SU-DHL-6 (cell line): ENCODE data around the gene CLIC1.

Source experiments
- H2AFZ ChIP-seq: fragments of 200-600 bp; sonication (generic); 2 replicates; pipeline ENCODE4 v1.6.1; 2014; ENCODE audit warnings: low read depth, mild to moderate bottlenecking, moderate library complexity, mixed read lengths, antibody characterized with exemption, low read length; ENCODE audit not compliant: severe bottlenecking
- H3F3A ChIP-seq: fragments of 200-600 bp; shearing (Covaris generic); 2 replicates; pipeline ENCODE4 v1.6.0; 2016; ENCODE audit warnings: antibody characterized with exemption, mild to moderate bottlenecking; ENCODE audit not compliant: insufficient read depth
- H3K27ac ChIP-seq: fragments of 200-600 bp; sonication (generic); 2 replicates; pipeline ENCODE4 v1.5.1; 2016; ENCODE audit warnings: low read depth, mild to moderate bottlenecking, low read length, moderate library complexity, mixed read lengths
- H3K27me3 ChIP-seq: fragments of 200-600 bp; sonication (generic), shearing (Covaris generic); 2 replicates; pipeline ENCODE4 v1.6.0; 2014; ENCODE audit warnings: mild to moderate bottlenecking, low read length
- H3K36me3 ChIP-seq: fragments of 200-600 bp; sonication (generic); 2 replicates; pipeline ENCODE4 v1.6.1; 2014; ENCODE audit warnings: mild to moderate bottlenecking, low read length, mixed read lengths
- H3K4me2 ChIP-seq: fragments of 300-600, 200-600 bp; shearing (Covaris generic), sonication (generic); 2 replicates; pipeline ENCODE4 v1.6.0; 2014; ENCODE audit warnings: low read length, low read depth, mild to moderate bottlenecking; ENCODE audit not compliant: poor library complexity, severe bottlenecking
- H3K4me3 ChIP-seq: fragments of 200-600 bp; sonication (generic); 2 replicates; pipeline ENCODE4 v1.5.1; 2014; ENCODE audit warnings: antibody characterized with exemption, low read length, mild to moderate bottlenecking, mixed read lengths; ENCODE audit not compliant: insufficient read depth, poor library complexity, severe bottlenecking
- H3K79me2 ChIP-seq: fragments of 200-600 bp; sonication (generic); 2 replicates; pipeline ENCODE4 v1.6.1; 2014; ENCODE audit warnings: mild to moderate bottlenecking, low read length, moderate library complexity; ENCODE audit not compliant: insufficient read depth
- H3K9ac ChIP-seq: fragments of 200-600 bp; sonication (generic); 2 replicates; pipeline ENCODE4 v1.7.0; 2014; ENCODE audit warnings: mild to moderate bottlenecking, low read length
- H3K9me2 ChIP-seq: fragments of 200-600 bp; sonication (generic); replicated peaks from 2 replicates; pipeline ENCODE4 v1.6.1; 2014; ENCODE audit warnings: low read length; ENCODE audit not compliant: insufficient read depth
- H3K9me3 ChIP-seq: fragments of 200-600 bp; sonication (generic); 2 replicates; pipeline ENCODE4 v1.6.1; 2014; ENCODE audit warnings: low read length, mixed read lengths; ENCODE audit not compliant: insufficient read depth
- H4K20me1 ChIP-seq: fragments of 200-600 bp; sonication (generic); 2 replicates; pipeline ENCODE4 v1.6.1; 2014; ENCODE audit warnings: low read depth, mild to moderate bottlenecking, antibody characterized with exemption, low read length, moderate library complexity, mixed read lengths
- EZH2phosphoT487 ChIP-seq: fragments of 200-600 bp; sonication (generic), shearing (Covaris generic); conservative IDR thresholded peaks from 2 replicates; pipeline ENCODE4 v1.6.1; 2018; ENCODE audit warnings: mild to moderate bottlenecking, antibody characterized with exemption, low read length, moderate library complexity, mixed read lengths
- TF ChIP-seq, protein P1 (sequence below): fragments of 200-600 bp; sonication (generic); IDR thresholded peaks from one replicate; pipeline ENCODE4 v1.5.1; 2017; ENCODE audit warnings: antibody characterized with exemption, mild to moderate bottlenecking, low read length, moderate library complexity; ENCODE audit not compliant: insufficient read depth, poor library complexity, severe bottlenecking

CLIC1 gene

DNA sequence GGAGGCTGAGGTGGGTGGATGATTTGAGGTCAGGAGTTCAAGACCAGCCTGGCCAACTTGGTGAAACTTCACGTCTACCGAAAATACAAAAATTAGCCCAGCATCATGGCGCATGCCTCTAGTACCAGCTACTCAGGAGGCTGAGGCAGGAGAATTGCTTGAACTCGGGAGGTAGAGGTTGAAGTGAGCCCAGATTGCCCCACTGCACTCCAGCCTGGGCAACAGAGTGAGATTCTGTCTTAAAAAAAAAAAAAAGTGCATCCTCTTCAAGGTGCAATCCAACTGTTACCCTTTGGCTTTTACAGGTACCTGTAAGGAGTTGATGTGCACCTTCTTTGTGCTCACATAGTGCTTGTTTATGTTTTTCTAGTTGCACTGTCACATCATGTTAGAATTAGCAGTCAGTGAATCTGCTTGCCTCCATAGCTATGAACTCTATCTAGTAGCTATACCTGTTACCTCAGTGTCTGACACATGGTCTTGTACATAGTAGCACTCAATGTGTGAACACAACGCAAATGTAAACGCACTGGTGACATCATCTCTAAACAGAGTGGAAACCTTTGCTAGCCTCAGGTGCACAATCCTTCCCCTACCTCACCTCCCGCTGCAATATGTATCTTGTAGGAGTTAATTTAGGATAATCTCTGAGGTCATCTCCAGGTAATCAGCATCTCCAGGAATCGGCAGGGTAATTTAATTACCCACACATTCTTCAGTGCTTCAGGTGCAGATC is 13.1 kb upstream of the CLIC1 start:
- Histone ChIP-seq H3K4me3 (no peak overlapping the region), H3F3A (0 out of 2 replicates have a peak, but pooled peaks cover 16% of the 10 kb centered on the region), H3K27ac (no peak overlapping the region), H3K79me2 (no peaks in the 10 kb centered on the region), H3K4me2 (no peak overlapping the region), H2AFZ (no peak overlapping the region), H3K36me3 (peaks cover 3% of the 10 kb centered on the region; the same call in 1 of the 2 replicates), H4K20me1 (no peaks in the 10 kb centered on the region), H3K9me2 (no peaks in the 10 kb centered on the region), H3K9ac (no peak overlapping the region), H3K9me3 (no peaks in the 10 kb centered on the region), H3K27me3 (no peaks in the 10 kb centered on the region)
- TF ChIP-seq EZH2phosphoT487 = no peak
- TF ChIP-seq, protein P1, sequence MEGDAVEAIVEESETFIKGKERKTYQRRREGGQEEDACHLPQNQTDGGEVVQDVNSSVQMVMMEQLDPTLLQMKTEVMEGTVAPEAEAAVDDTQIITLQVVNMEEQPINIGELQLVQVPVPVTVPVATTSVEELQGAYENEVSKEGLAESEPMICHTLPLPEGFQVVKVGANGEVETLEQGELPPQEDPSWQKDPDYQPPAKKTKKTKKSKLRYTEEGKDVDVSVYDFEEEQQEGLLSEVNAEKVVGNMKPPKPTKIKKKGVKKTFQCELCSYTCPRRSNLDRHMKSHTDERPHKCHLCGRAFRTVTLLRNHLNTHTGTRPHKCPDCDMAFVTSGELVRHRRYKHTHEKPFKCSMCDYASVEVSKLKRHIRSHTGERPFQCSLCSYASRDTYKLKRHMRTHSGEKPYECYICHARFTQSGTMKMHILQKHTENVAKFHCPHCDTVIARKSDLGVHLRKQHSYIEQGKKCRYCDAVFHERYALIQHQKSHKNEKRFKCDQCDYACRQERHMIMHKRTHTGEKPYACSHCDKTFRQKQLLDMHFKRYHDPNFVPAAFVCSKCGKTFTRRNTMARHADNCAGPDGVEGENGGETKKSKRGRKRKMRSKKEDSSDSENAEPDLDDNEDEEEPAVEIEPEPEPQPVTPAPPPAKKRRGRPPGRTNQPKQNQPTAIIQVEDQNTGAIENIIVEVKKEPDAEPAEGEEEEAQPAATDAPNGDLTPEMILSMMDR = no peak

DNA sequence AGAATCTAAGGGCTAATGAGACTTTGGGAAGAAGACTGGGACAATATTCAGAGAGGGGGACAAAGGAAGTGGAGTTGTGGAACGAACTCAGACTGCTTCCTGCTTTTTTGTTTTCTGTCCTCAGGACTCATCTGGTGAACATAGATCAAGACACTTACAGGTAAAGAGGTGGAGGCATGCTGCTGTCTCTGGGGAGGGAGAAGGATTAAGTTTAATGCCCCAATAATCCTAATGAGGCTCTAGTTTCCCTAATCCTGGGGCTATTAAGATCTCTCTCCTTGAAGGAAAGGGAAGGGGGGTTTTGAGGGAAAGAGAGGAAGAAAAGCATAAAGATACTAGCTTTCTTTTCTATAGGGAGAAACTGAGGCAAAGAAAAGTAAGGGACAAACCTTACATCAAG is 8.1 kb upstream of the CLIC1 start:
- Histone ChIP-seq H3K9me3 (no peaks in the 10 kb centered on the region), H3K9me2 (no peaks in the 10 kb centered on the region), H3K27me3 (no peaks in the 10 kb centered on the region), H3K4me3 (no peak overlapping the region), H3K36me3 (peaks cover 20% of the 10 kb centered on the region), H4K20me1 (no peaks in the 10 kb centered on the region), H3F3A (peaks cover 28% of the 10 kb centered on the region), H3K27ac (no peak overlapping the region), H3K79me2 (peaks cover 11% of the 10 kb centered on the region; the same call in 1 of the 2 replicates), H3K4me2 (no peak overlapping the region), H3K9ac (no peak overlapping the region), H2AFZ (no peak overlapping the region)
- no peak for TF ChIP-seq EZH2phosphoT487
- TF ChIP-seq, protein P1 = no peak

DNA sequence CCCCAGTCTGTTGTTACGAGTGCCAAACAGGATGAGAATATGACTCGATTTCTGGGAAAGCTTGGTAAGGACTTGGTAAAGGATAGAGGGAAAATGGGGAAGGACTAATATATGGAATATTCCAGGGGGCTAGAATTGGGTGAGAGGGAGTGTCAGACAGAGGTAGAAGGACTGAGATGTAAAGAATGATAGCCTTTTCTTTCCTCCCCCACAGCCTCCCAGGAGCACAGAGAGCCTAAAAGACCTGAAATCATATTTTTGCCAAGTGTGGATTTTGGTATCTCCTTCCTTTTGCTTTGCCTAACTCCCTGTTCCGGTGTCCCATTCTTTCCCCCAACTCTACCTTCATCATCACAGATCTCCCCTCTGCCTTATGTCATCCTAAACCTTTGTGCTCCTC is 6.6 kb upstream of the CLIC1 start:
- Histone ChIP-seq H3K4me2 (no peak overlapping the region), H3F3A (peaks cover 44% of the 10 kb centered on the region), H3K9ac (no peak overlapping the region), H3K4me3 (no peak overlapping the region), H3K27ac (no peak overlapping the region), H3K27me3 (no peaks in the 10 kb centered on the region), H4K20me1 (no peaks in the 10 kb centered on the region), H3K79me2 (peaks cover 11% of the 10 kb centered on the region; the same call in 1 of the 2 replicates), H3K9me3 (no peaks in the 10 kb centered on the region), H3K9me2 (no peaks in the 10 kb centered on the region), H2AFZ (no peak overlapping the region), H3K36me3 (peaks cover 18% of the 10 kb centered on the region)
- TF ChIP-seq, protein P1 = no peak
- no peak for TF ChIP-seq EZH2phosphoT487
